Large intestine (tissue), 3 donors: ENCODE results near the gene EXOG. TPM values are rescaled to one million over a fixed set of nuclear protein-coding genes. Genes with fewer than 3 reads are reported as not detected.

Source experiments
- DNase-seq, 2 donors: peaks; one replicate each; pipeline versions ENCODE4 v3.0.0 to v3.0.0-alpha.2; 2013
- H3K27ac ChIP-seq: one replicate; pipeline ENCODE4 v1.5.1; 2013; ENCODE audit warnings: low read length
- H3K27me3 ChIP-seq: 2 replicates; pipeline ENCODE4 v1.6.1; 2013; ENCODE audit warnings: low read length; ENCODE audit not compliant: control insufficient read depth, insufficient read depth
- H3K36me3 ChIP-seq: 2 replicates; pipeline ENCODE4 v1.6.1; 2013; ENCODE audit warnings: low read length; ENCODE audit not compliant: control insufficient read depth, insufficient read depth
- H3K4me1 ChIP-seq: one replicate; pipeline ENCODE4 v1.6.1; 2013; ENCODE audit warnings: low read length; ENCODE audit not compliant: control insufficient read depth, insufficient read depth
- H3K4me3 ChIP-seq: one replicate; pipeline ENCODE4 v1.5.1; 2013; ENCODE audit warnings: low read length
- H3K9me3 ChIP-seq: one replicate; pipeline ENCODE4 v1.6.1; 2013; ENCODE audit warnings: mild to moderate bottlenecking, low read depth, low read length, moderate library complexity; ENCODE audit not compliant: control insufficient read depth
- WGBS: methylation state at CpG from one replicate; pipeline ENCODE4 v1.1.5; 2013; ENCODE audit warnings: low lambda C conversion rate; ENCODE audit not compliant: insufficient coverage; 5-methylcytosine and 5-hydroxymethylcytosine counted together
- polyA plus RNA-seq: library from polyadenylated mRNA; unstranded; fragments of 120-200 nt; gene quantifications from one replicate; pipeline ENCODE4 v1.2.1, GENCODE V29; 2013

The EXOG gene
- polyA plus RNA-seq, 1 donor, result 10.4 TPM

DNA sequence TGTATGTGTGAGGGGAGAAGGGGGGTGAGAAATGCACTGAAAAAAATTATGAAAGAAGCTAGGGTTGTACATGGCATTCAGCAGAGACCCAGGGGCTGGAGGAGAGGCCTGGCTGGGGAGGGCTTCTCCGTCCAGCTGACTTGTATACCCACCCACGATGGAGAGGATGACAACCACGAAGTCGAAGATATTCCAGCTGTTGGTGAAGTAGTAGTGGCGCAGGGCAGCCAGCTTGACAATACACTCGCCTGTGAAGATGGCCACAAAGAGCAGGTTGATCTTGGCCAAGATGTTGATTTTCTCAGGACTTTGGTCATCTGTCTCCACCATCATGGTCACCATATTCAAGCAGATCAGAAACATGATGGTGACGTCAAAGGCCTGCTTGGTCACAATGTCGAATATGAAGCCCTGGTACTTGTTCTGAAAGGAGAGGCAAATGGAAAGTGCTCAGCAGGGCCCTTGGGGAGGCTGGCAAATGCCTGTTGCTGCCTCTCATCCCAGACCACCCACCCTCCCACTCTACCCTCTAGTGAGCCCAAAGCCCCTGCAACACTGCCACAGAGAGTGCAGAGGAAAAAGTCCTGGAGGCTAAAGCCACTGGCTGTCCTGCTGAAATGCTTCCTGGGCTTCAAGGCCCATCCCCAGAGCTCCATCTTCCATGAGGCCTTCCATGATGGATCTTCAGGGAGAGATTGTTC lies 58.1 kb downstream of the EXOG start:
- H3K27ac ChIP-seq, result no peak overlapping the region
- no peaks in the 10 kb centered on the region for H3K4me1 ChIP-seq
- no CpG with 5 or more reads among the region's 8 CpGs for WGBS
- no peak for DNase-seq
- no peaks in the 10 kb centered on the region for H3K27me3 ChIP-seq
- no peak overlapping the region for H3K4me3 ChIP-seq
- no peaks in the 10 kb centered on the region for H3K9me3 ChIP-seq
- no peaks in the 10 kb centered on the region for H3K36me3 ChIP-seq

DNA sequence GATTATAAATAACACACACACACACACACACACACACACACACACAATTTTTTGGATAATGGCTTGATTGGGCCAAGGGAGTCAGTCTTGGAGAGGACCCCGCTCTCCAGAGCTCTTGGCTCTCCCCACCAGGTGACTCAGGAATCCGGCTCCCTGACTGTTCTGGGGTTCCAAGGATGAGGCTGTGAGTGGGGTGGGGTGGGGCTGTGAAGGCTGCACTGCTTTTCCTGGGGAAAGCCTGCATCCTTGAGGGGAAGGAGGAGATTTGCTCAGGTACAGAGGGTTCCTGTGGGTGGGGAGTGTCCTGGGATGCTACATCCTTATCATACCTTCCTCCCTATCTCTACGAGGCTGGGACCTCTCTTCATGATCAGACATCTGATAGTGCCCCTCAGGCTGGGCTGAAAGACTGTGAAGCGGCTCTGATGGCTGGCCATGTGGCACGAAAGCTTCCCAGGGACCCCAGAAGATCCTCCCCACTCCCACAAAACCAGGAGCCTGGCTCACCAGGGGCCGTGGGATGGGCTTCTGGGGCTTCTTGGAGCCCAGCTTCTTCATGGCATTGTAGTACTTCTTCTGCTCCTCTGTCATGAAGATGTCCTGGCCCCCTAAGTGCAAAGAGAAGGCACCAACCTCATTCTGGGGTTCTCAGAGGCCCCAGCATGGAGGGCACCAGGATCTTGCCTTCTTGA lies 59.2 kb downstream of the EXOG start:
- Histone ChIP-seq H3K36me3 (no peaks in the 10 kb centered on the region), H3K4me3 (no peak overlapping the region), H3K27ac (no peak overlapping the region), H3K4me1 (no peaks in the 10 kb centered on the region), H3K27me3 (no peaks in the 10 kb centered on the region), H3K9me3 (no peaks in the 10 kb centered on the region)
- DNase-seq, result no peak
- no CpG with 5 or more reads among the region's 6 CpGs for WGBS

DNA sequence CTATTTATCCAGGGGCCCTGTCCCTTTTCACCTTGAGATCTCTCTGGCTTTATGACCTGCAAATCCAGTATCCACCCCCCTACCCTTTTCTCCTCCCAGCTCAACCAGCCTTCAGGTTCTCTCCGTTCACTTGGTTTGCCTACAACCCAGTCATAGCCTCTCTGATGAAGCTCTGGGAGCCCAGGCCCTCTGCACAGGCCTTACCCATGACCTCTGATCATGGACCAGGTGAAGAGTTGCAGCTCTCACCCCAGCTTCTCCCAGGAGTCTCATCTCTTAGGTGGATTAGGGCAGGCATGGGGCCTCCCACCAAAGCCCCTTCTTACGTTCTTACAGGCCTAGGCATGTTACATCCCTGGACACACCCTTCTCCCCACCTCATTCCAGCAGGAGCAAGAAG lies 59.8 kb downstream of the EXOG start:
- WGBS, result no CpG with 5 or more reads among the region's 2 CpGs

DNA sequence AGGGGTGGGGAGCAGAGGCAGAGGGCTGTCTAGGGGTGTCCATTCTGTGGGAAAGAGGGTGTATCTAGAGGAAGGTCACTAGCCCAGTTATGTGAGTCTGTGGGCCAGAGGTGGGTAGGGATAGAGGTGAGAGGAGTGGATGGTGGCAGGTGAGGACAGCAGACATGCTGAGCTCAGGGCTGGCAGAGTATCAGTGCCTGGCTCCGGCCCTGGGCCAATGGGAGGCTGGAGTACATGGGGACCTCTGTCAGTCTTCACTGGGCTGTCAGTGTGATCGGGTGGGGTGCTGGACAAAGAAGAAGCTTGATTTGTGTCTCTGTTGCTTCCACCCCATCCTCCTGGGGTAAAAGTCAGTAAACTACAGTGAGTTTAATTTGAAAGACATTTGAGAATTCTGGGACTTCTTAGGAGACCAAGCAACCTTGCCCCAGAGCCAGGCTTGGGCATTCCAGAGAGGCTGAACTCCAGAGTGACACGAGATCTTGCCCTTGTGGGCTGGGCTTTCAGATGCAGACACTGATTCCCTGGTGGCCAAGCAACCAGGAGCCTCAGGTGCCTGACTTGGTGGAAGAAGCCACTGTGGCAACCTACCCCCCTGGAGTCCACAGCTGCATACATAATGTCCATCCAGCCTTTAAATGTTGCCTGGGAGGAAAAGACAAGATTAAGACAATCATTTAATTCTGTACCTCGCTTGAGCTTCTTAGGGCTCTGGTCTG lies 60.7 kb downstream of the EXOG start:
- H3K27ac ChIP-seq, result no peak overlapping the region
- H3K4me1 ChIP-seq, result no peaks in the 10 kb centered on the region
- H3K4me3 ChIP-seq, result no peak overlapping the region
- H3K27me3 ChIP-seq, result no peaks in the 10 kb centered on the region
- DNase-seq, result no peak
- no peaks in the 10 kb centered on the region for H3K9me3 ChIP-seq
- no peaks in the 10 kb centered on the region for H3K36me3 ChIP-seq
- WGBS, result no CpG with 5 or more reads among the region's 4 CpGs

More for the DNA sequence above, 59.8 kb downstream of the EXOG start:
- Histone ChIP-seq H3K4me3 (no peak overlapping the region), H3K9me3 (no peaks in the 10 kb centered on the region), H3K36me3 (no peaks in the 10 kb centered on the region), H3K4me1 (no peaks in the 10 kb centered on the region), H3K27me3 (no peaks in the 10 kb centered on the region), H3K27ac (no peak overlapping the region)
- no peak for DNase-seq

DNA sequence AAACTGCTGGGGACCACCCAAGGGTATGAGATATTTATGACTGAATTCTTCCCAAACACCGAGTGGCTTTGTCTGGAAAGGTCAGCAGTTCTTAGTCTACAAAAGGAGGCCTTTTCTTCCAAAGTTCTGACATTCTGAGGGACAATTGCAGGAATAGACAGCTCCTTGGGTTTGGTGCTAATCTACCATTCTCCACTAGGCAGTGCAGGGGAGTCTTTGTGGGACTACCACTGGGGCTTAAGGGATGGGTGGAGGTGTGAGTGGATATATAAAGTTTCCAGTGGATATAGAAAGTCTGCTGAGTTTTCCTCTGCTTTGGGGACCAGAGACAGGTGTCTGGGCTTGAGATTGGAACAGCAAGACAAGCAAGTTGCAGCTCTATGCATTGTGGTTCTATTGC lies 62.7 kb downstream of the EXOG start:
- no peak for DNase-seq
- H3K27ac ChIP-seq, result no peak overlapping the region
- H3K4me3 ChIP-seq, result no peak overlapping the region
- H3K4me1 ChIP-seq, result no peaks in the 10 kb centered on the region
- H3K27me3 ChIP-seq, result no peaks in the 10 kb centered on the region
- no peaks in the 10 kb centered on the region for H3K9me3 ChIP-seq
- no CpG with 5 or more reads among the region's 1 CpG for WGBS
- H3K36me3 ChIP-seq, result no peaks in the 10 kb centered on the region

DNA sequence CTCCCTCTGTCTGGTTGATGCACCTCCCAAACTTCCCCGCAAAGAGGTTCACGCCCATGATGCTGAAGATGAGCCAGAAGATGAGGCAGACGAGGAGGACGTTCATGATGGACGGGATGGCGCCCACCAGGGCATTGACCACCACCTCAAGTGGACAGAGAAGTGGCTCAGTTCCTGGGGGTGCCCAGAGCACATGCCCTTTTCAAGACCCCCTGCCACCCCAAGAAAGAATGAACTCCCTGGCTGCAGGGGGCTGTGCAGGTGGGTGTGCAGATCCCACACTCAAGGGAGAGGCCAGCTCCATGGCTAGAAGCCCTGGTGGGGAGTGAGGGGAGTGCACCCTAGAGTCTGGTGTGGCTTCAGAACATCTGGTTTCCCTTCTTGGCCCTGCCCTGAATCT lies 64.1 kb downstream of the EXOG start:
- Histone ChIP-seq H3K9me3 (no peaks in the 10 kb centered on the region), H3K36me3 (no peaks in the 10 kb centered on the region), H3K4me1 (no peaks in the 10 kb centered on the region), H3K27me3 (no peaks in the 10 kb centered on the region), H3K27ac (no peak overlapping the region), H3K4me3 (no peak overlapping the region)
- DNase-seq, result no peak
- no CpG with 5 or more reads among the region's 6 CpGs for WGBS

DNA sequence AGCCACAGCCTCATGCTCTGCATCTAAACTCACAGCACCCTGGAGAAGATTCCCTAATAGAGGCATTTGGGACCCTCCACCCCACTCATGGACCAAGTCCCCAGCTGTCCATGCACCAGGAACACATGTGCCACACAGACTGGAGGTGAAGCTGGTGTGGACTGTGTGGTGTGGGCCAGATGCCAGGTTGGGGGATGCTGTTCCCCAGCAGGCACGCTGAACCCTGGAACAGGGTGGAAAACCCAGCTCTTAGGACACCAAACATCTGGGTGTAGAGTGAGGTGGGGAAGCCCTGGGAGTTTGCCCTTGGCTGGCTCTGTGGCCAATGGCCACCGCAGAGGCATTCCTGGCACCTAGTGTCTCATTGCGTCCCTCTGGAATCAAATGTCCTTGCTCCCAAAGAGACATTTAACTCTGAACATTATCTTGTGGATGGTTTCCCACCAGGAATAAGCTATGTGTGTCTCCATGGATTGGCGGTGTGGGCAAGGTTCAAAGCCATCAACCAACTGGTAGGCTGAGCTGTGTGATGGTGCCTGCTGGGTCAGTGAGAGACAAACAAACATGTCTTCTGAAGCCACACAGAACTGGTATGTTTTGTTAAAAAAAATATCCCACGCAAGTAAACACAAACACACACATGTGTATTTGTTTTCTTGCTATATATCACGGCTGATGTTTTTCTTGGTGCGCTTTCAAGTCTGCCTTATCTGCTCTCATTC lies 65.0 kb downstream of the EXOG start:
- Histone ChIP-seq H3K36me3 (no peaks in the 10 kb centered on the region), H3K4me3 (no peak overlapping the region), H3K9me3 (no peaks in the 10 kb centered on the region), H3K27ac (no peak overlapping the region), H3K4me1 (no peaks in the 10 kb centered on the region), H3K27me3 (no peaks in the 10 kb centered on the region)
- 93% methylated on average over 3 of the region's 7 CpGs for WGBS
- DNase-seq, result no peak

DNA sequence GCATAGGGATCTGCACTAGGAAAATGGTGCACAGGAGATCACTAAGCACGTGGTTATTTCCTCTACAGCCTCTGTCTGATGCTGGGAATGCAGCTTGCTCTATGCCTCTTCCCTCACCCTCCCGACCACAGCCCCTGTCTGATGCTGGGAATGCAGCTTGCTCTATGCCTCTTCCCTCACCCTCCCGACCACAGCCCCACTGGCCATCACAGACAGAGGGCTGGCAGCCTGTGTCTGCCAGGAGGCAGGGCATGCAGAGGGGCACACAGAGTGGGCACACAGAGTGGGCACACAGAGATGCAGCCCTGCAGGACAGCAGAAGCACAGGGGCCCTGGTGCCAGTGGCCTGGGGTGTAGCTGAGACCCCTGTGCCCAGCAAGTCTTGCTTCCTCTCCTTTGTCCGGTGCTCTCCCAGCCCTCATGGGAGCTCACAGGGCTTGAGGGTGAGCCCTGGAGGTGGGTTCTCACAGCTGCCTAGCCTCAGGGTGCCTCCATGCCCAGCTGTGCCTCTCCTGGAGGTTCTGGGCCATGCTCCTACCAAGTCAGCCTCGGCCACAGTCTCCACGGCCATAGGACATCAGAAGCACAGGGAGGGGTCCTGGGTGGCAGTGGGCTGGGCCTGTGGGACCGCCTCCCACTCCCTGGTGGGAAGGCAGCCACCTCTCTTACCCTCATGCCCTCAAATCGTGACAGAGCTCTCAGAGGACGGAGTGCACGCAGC lies 65.8 kb downstream of the EXOG start:
- no peak overlapping the region for H3K4me3 ChIP-seq
- H3K27ac ChIP-seq, result no peak overlapping the region
- H3K36me3 ChIP-seq, result no peaks in the 10 kb centered on the region
- WGBS, result no CpG with 5 or more reads among the region's 10 CpGs
- no peaks in the 10 kb centered on the region for H3K27me3 ChIP-seq
- no peak for DNase-seq
- H3K4me1 ChIP-seq, result no peaks in the 10 kb centered on the region
- no peaks in the 10 kb centered on the region for H3K9me3 ChIP-seq

DNA sequence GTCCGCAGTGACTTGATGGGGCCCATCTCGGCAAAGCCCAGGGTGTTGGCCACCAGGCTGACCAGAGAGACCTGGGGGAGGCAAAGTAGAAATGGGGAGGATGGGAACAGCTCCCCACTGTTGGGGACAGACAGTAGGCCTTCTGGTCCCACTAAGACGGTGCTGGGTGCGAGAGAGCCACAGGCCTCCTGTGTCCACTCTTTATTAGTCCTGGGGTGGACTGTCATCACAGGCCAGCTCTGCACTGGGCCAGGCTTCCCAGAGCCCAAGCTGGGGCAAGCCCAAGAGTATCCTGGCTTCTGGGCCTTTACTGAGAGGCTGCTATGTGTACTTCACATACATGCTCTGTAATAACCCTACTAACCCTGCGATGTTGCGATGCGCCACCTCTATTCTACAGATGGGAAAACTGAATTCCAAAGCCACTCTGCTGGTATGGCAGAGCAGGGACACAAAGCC lies 66.4 kb downstream of the EXOG start:
- no CpG with 5 or more reads among the region's 7 CpGs for WGBS
- Histone ChIP-seq H3K4me3 (no peak overlapping the region), H3K27ac (no peak overlapping the region), H3K27me3 (no peaks in the 10 kb centered on the region), H3K4me1 (no peaks in the 10 kb centered on the region), H3K9me3 (no peaks in the 10 kb centered on the region), H3K36me3 (no peaks in the 10 kb centered on the region)
- no peak for DNase-seq
